HG02588 (cell line): Measurements from ENCODE around the gene FOXC1.

Experiments used
- ATAC-seq: cut with Tn5 transposase; IDR thresholded peaks from one replicate; pipeline ENCODE4 v1.9.1; 2021; ENCODE audit warnings: mild to moderate bottlenecking, moderate library complexity; ENCODE audit not compliant: unreplicated experiment

FOXC1 gene

DNA sequence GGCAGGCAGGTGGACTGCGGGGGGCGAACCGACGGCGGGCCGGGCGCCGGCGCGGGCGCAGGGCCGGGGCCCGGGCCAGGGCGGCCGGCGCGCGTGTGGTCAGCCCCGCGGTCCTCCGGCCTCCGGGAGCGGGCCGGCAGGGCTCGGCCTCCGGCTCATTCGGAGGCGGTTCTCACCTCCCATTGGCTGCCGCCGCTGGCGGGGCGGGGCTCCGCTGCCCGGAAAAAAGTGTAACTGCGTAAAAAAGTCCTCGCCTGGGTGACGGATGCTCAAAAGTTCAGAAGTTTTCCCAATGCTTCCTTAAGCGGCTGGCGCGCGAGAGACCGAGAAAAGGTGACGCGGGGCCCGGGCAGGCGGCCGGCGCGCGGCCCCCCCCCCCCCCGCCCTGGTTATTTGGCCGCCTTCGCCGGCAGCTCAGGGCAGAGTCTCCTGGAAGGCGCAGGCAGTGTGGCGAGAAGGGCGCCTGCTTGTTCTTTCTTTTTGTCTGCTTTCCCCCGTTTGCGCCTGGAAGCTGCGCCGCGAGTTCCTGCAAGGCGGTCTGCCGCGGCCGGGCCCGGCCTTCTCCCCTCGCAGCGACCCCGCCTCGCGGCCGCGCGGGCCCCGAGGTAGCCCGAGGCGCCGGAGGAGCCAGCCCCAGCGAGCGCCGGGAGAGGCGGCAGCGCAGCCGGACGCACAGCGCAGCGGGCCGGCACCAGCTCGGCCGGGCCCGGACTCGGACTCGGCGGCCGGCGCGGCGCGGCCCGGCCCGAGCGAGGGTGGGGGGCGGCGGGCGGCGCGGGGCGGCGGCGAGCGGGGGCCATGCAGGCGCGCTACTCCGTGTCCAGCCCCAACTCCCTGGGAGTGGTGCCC is at the start of gene FOXC1:
FOXC1 (plus strand) TSS at position 268 of the 849 bp plus-strand sequence; CDS start at position 799, 531 bp downstream.
- peak; percentile 54 for ATAC-seq

DNA sequence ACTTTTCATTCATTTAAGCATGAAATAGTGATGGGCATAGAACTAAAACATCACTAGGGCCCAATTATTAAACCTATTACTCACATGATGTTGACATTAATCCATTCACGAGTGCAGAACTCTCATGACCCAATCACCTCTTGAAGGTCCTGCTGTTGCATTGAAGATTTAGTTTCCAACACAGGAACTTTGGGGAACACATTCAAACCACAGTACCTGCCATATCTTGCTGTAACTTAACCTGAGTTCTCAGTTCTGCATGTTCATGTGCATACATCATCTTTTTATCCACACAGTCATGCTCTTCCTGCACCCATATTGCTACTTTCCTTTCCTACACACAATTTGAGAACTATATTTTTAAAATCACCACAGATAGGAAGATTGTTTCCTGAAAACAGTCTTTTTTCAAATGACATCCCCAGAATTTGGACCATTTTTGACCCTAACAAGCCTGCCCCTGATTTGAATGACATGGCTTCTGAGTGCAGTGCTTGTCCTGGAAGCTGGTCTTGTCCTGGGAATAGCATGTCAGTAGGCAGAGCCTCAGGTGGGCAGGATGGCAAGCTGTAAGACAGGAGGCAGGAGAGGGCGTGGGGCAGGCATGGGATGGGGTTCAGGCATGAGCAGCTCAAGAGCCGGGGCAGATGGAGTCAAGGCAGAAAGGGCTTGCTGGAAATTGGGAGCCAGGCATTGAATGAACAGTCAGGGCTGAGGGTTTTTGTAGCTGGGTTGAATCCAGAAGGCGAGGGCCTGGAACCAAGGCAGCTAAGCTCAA is 49.2 kb upstream of the FOXC1 start:
- ATAC-seq: no peak

DNA sequence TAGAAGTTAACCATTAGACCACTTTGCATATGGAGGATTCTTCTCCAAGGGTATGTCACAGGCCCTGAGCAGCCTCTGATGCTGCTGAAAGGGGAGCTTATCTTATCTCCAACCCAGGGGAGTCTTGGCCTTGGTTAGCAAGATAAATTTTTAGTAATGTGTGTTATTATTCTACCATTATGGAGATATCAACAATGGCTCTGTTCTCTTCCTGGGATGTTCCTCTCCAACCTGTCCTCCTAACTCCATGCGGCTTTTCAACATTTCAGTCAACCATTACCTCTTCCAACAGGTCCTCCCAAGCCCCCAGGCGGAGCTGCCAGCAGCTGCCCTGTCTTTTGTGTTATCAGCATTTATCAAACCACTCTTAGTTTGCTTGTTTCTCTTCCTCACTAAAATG is 48.4 kb upstream of the FOXC1 start:
- ATAC-seq: no peak

DNA sequence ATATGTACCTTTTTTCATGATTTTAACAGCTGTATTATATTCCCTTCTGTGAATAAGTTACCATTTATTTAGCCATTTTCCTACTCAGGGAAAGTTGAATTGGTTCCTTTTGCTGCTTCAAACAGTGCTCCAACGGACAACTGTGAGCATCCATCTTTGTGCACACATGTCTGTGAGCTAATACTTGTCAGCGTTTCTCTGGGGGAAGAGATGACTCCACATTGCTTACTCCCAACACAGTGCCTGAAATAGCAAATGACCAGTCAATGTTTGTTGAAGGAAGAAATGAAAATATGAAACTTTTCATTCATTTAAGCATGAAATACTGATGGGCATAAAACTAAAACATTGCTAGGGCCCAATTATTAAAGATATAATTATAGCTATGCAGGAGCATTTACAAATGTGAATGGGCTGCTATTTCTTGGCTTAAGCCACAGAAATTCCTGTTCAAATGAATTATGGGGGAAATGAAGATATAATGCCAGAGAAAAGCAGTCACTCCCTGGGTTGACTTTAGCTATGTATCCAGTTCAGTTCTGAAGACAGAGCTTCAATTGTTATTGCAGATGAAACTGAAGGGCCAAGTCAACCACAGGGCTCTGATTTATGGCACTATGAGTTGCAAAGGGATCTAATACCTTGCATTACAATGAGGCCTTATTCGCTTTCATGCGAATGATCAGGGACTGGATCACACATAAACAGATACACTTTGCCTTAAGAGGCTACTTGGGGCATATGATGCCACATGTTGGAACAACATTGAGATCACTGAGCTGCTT is 47.4 kb upstream of the FOXC1 start:
- ATAC-seq: no peak

DNA sequence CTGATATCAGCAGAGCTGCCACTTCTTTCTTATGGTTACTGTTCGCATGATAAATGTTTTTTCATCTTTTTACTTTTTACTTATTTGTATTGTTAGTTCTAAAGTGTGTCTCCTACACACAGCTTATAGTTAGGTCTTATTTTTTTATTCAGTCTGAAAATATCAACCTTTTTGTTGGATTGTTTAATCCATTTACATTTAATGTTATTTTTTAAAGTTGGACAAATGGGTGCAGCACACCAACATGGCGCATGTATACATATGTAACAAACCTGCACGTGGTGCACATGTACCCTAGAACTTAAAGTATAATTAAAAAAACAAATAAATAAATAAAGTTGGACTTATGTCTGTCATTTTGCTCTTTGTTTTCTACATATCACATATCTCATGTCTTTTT is 40.3 kb upstream of the FOXC1 start:
- ATAC-seq: no peak

DNA sequence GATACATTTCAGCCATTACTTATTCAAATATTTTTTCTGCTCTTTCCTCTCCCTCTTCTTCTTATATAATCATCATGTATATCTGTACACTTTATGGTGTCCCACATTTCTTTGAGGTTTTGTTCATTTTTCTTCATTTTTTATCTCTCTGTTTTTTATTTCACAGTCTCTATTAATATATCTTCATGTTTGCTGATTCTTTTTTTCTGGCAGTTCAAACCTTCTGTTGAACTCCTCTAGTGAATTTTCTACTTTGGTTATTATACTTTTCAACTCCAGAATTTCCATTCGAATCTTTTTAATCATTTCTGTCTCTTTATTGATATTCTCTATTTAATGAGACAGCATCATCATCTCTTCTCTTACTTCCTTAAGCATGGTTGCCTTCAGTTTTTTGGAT is 38.9 kb upstream of the FOXC1 start:
- ATAC-seq: no peak

DNA sequence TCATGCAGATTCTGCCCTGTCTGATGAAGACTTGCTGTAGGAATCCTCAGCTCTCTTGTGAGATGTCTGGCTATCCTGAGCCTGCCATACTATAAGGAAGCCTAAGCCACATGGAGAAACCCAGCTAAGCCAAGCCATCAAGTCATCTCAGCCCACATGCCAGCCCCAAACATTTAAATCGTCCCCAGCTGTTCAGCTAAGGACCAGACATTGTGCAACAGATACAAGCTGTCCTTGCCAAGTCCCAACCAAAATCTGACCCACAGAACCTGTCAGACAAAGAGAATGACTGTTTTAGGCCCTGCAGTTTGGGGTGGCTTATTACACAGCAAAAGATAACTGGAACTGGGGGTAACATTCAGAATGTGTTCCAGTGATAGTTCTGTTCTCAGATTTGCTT is 36.8 kb upstream of the FOXC1 start:
- no peak for ATAC-seq

DNA sequence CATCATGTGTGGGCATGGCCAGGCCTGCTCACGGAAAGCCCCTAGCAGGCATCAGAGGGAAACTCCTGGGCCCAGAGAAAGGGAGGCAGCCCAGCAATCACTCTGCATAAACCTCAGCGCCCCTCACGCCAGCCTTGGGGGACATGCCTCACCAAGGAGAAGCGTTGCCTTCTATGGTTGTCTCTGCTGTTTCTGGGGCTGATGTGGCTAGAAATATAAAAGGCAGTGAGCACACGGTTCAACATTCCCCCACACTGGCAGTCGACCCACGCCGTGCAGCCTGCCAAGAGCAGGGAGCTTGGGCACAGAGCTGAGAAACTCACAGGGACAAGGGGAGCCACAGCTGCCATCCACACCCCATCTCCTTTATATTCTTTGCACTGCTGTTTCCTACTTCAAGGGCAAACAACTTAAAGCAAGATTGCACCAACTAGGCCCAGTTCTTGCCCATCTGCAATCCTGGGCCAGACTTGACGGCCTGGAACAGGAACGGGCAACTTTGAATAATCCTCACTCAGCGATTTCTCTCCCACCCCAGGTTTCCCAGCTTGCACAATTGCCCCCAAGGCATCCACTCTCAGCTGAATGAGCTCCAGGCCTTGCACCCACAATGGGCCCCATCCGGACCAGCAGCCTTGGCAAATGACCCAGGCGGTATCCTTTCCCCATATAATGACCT is 35.5 kb upstream of the FOXC1 start:
- ATAC-seq: no peak

DNA sequence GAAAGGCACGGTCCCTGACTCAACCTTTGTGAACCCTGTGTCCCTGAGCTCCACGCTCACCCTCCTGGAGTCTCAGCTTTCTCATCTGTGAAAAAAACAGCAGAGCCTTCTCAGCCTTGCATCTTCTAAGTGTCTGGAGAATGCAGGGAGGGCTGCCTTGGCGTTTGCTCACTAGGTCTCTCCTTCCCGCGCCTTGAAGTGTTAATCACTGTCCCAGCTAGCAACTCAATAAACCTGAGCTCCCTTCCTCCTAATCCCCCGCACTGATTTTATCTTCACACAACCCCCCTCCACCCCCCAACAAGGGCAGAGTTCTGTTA is 34.9 kb upstream of the FOXC1 start:
- no peak for ATAC-seq

DNA sequence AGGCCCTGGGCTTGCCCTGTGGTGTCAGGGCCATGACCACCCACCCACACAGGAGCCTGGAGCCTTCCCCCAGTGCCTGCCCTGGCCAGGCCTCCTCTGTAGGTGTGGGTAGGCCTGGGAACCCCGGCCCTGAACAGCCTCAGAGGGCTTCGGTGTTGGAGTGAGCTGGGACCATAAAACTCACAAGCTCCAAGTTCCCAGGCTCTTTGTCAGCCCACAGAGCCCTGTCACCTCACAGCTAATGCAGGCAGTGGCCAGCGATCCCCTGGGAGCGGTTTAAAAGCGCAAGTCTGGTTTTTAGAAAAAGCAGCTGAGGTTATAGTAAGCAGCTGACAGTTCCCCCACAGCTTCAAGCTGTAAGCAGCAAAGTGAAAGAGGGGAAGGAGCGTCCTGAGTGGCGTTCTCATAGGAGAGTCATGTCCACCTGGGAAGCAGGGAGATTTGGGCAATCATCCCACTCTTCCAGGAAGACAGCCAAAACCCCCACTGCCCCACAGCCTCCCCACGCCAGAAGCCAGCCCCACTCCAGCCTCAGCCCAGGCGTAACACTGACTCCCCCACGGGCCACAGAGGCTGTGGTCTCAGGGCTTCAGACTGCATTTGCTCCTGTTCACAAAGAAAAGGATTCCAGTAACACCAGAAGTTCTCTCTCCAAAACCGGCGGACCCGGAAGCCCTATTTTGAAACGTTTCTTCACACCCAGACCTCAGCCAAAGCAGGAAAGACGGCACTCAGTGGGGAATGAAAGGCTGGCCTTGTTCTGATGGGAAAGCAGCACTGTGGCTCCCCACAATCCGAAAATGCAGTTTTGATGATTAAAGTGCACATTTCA is 34.3 kb upstream of the FOXC1 start:
- ATAC-seq: no peak

DNA sequence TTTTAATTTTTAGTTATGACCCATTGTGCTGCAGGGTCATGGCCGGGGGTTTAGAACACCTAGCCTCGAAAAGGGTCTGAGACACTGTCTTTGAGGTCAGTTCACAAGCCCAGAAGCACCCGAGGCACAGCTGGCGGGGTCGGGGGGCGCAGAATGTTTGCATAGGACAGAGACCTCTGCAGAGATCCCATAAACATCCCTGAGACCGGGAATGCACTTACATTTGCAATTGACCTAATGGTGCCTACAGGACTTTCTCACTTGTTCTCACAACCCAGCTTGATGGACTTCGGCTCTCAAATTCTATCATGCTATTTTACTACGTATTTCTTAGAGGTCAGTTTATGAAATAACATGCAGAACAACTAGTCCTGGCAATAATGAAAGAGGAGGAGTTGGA is 33.5 kb upstream of the FOXC1 start:
- no peak for ATAC-seq

DNA sequence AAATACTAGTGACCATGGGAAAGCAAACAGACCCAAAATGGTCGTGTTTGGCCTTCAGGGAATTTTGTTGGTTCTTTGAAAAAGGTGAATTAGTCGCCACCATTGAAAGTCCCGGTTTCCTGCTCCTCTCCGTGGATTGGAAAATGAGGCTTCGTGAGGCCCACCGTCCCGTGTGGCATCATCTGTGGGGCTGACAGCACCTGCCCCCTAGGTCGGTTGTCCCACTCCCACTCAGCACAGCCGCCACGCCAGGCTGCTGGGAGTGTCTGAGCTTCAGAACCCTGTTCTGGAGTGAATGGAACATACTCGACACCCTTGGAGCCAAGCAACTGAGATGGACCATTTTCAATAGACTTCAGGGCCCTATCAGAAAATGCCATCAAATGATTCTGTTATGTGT is 33.0 kb upstream of the FOXC1 start:
- ATAC-seq: no peak

DNA sequence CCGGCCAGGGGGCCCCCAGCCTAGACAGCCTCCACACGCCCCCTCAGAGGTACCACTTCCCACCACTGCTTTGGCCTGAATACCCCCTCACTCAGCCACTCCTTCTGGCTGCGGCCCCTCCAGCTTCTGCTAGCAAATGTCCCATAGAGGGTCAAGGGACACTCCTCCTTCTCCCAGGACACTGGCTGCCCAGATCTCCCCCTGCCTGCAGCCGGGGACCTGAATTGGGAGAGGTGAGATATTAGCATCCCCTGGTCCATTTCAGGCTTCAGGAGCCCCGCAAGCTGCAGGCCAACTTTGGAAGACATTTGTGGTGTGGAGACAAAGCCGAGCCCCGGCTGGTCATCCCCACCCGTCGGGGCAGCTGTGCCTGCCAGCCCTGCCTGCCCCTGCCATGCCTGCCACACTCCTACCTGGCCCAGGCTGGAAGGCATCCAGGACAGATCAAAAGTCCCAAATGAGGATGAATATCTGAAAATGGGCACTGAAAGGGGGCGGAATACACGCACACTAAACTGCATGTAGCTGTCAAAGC is 32.5 kb upstream of the FOXC1 start:
- ATAC-seq: no peak

DNA sequence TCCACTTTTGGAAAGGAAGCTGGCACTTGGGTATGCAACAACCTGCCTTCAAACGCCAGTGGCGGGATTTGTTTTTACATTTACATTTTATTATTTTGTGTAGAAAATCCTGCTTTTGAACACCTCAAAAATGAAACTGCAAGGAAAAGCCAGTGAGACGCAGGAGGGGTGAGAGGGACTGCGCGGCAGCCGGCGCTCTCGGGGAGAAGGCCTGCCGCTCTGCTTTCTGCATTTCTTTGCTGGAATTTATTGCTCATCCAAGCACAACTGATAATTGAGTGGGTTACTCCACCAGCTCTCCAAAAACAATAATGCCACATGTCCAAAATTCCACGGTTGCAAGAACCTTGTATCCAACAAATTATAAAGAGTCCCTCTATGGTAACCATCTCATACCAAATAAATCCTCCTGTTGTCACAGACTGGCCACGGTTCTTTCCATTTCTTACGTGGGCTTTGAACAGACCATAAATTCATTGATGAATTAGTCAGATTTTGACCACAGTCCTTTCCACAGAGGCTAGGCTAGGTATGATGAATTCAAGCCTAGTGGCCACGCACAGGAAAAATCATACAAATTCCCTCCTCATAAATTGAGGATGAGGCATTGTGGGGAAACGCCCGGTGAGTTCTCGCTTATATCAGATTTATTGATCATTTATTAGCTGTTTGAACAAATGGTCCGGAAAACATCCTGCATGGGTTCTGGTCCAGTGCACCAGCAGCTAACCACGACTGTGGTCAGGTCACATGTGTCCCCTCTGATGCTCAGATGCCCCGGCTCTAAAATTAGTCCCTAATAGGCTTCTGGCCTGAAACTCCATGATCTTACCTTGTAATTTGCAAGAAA is 31.6 kb upstream of the FOXC1 start:
- ATAC-seq: no peak

DNA sequence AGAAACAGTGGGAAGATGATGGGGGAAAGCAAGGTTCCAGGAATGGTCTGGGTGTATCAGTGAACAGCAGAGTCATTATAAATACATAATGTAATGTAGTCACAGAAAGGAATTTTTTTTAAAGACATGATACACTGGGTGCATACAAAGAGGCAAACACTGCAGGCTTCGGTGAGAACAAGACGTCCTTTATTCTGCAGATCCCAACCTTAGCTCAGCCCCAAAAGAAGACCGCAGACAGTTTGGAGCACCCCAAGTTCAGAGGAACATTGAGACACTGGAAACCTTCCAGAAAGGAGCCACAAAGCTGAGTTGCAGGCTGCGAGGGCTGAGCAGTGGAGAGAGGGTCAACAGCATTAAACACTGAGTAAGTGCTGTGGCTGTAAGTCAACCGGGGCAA is 30.6 kb upstream of the FOXC1 start:
- no peak for ATAC-seq

DNA sequence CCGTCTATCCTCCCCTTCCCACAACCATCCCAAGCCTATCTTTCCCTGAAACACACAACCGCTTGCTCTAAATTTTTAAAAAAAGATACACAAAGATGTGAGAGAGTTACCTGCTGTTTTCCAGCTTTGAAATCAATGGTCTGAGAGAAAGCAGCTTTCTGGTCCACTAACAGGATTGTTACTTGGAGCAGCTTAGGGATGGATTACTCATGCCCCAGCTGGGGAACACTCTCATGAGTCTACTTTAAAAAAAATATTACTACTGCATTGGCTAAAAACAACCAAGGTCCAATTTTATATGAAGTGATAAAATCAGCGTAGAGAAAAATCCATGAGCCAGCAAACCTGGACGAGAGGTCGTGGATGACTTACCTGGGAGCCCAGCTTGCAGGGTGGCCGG is 29.6 kb upstream of the FOXC1 start:
- no peak for ATAC-seq

DNA sequence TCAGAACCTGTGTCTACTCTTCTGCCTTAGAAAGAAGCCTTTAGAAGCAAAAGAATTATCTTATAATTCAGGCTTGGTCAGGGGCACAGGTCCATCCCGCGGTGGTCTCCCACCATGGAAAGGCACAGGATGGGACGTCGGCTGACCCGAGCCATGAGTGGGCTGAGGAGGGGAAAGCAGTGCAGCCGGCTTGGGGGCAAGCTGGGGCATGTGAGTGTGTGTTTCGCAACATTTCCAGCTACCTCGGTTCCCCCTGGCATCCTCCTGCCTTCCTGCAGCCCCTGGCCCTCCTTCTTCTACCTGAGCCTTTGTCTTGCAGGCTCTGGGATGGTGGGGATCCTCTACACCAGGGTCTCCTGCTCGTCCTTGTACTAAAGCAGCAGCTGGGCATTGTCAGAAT is 29.1 kb upstream of the FOXC1 start:
- no peak for ATAC-seq

DNA sequence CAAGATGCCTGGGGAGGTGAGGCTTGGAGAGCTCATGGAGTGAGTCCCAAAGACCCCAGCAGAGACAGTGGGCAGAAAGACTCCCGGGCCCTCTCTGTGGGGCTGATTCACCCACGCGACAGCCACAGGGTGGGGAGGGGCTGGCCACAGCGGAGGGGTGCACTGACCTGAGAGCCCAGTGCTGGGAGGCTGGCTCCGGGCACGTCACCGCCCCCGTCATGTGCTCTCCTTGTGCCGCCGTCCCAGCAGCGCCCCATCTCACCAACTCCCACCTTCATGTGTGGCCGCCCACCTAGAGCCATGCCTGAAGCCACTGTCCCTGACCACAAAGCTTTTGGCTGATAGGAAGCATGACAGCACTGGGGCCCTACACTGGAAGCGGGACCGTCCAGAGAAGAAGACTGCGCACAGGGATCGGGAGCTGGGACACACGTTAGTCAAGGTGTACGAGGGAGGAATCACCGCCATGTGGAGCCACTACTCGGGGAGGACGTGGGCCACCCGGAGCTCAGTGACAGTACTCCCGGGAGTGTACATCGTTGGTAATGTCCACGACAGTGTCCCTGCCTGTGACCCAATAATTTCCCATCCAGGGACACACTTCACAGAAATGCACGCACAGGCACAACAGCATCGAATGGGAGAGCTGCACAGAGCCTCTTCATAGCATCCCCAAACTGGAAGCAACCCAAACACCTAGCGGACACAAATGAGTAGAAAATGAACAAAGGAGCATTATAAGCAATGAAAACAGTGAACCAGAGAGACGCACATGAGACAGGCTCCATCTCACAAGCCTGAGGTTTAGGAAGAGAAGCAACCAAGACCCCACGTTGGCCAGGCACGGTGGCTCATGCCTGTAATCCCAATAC is 28.4 kb upstream of the FOXC1 start:
- no peak for ATAC-seq
